Naive B cell (primary cell): Measurements from ENCODE around the gene DOCK4. TPM values are rescaled to one million over a fixed set of nuclear protein-coding genes. Genes with fewer than 3 reads are reported as not detected.
"Not testable (repeated sequence)": the region's sequence is repeated elsewhere in the genome, so short reads cannot be mapped to it uniquely, and the experiment has no call there.

Source experiments
- ATAC-seq, 2 donors: fragments of 150-1000 bp; cut with Tn5 transposase; 2 replicates each; pipeline ENCODE4 v1.10.0; 2021; ENCODE audit warnings: low read depth in 2 of 2, mild to moderate bottlenecking in 2 of 2, moderate library complexity in 2 of 2
- DNase-seq: peaks from one replicate; pipeline ENCODE4 v3.0.0; 2022
- H3K27ac Mint-ChIP-seq, 6 donors: one replicate each; pipeline ENCODE4 v1.8.0; 2020 to 2022; ENCODE audit warnings: mild to moderate bottlenecking in 6 of 6, mixed read lengths in 6 of 6, moderate library complexity in 5 of 6, inconsistent platforms in 2 of 6
- H3K27me3 Mint-ChIP-seq, 3 donors: one replicate each; pipeline ENCODE4 v1.8.0; 2021 to 2022; ENCODE audit warnings: mixed read lengths in 3 of 3, mild to moderate bottlenecking in 1 of 3
- H3K36me3 Mint-ChIP-seq, 2 donors: one replicate each; pipeline ENCODE4 v1.8.0; 2020 to 2022; ENCODE audit warnings: mixed read lengths in 2 of 2, inconsistent platforms in 1 of 2, mild to moderate bottlenecking in 1 of 2
- H3K4me1 Mint-ChIP-seq, 3 donors: one replicate each; pipeline ENCODE4 v1.8.0; 2020 to 2022; ENCODE audit warnings: mixed read lengths in 3 of 3, inconsistent platforms in 1 of 3, mild to moderate bottlenecking in 1 of 3, moderate library complexity in 1 of 3
- H3K4me3 Mint-ChIP-seq, 8 donors: one replicate each; pipeline ENCODE4 v1.8.0; 2020 to 2022; ENCODE audit warnings: mild to moderate bottlenecking in 8 of 8, mixed read lengths in 8 of 8, moderate library complexity in 8 of 8, inconsistent platforms in 2 of 8
- H3K9me3 Mint-ChIP-seq, 7 donors: one replicate each; pipeline ENCODE4 v1.8.0; 2020 to 2022; ENCODE audit warnings: mixed read lengths in 7 of 7, mild to moderate bottlenecking in 5 of 7, inconsistent platforms in 2 of 7, moderate library complexity in 1 of 7
- polyA plus RNA-seq, 6 donors: library from polyadenylated mRNA; unstranded; fragments of 300-500 nt; fragmentation: Illumina TruSeq; gene quantifications; one replicate each; pipeline ENCODE4 v1.2.3, GENCODE V29; 2021; ENCODE audit warnings: low read depth in 6 of 6

DOCK4 gene
- polyA plus RNA-seq, 6 donors from 2014 or later = 0.16 to 0.55 (median 0.28) TPM; not detected in 3

GRCh38 chr7:112138325-112138852 lies 67.8 kb downstream of the DOCK4 start:
- H3K4me3 Mint-ChIP-seq = no peak overlapping the region
- H3K9me3 Mint-ChIP-seq = no peaks in the 10 kb centered on the region
- H3K27me3 Mint-ChIP-seq = peaks cover 0 to 4% (median 0%) of the 10 kb centered on the region in 3 donors
- no peaks in the 10 kb centered on the region for H3K36me3 Mint-ChIP-seq
- ATAC-seq = no peak
- H3K27ac Mint-ChIP-seq = no peak overlapping the region
- no peaks in the 10 kb centered on the region for H3K4me1 Mint-ChIP-seq
- no peak for DNase-seq

DNA sequence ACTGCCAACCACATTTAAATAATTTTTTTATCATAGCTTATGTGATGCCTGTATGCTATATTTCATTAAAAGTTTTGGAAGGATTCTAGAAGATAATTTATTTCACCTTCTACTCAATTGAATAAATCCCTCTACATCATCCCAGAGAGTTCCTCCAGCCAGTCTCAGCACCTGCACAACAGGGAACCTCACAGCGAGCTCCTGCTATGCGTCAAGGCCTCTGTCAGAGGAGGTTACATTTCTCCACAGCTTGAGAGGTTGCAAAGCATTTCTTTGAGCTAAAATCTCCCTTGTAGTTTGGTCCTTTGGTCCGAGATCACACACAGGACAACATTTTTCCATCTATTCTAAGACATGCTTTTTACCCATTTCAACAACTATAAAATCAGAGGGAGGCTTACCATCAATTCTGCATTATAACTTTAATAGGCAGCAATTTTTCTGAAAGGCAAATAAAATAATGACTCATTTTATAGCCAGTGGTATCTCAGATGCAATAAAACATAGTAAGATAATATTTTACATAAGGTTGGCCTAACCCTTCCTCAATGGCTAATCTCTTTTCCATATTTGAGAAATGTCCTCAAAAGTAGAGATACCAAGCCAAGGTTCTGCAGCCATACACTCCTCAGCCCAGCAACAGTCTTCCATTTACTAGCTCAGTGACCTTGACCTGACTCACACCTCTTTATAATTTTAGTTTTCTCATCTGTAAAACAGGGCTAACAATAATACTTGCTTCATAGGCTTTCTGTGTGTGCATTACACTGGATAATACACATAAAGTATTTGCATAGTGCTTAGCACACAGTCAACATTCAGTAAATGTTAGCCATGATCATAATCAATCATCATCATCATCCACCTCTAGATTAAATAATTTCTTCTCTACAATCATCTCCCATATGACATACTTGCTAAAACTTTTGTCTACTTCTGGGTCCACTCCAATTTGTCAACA lies 68.8 kb downstream of the DOCK4 start:
- ATAC-seq = no peak
- peaks cover 0 to 4% (median 0%) of the 10 kb centered on the region in 3 donors for H3K27me3 Mint-ChIP-seq
- H3K36me3 Mint-ChIP-seq = no peaks in the 10 kb centered on the region

GRCh38 chr7:112136271-112137008 lies 69.8 kb downstream of the DOCK4 start:
- H3K4me3 Mint-ChIP-seq = no peak overlapping the region
- peaks cover 0 to 4% (median 0%) of the 10 kb centered on the region in 3 donors for H3K27me3 Mint-ChIP-seq
- DNase-seq (no peak), ATAC-seq (no peak)
- H3K36me3 Mint-ChIP-seq = no peaks in the 10 kb centered on the region
- H3K4me1 Mint-ChIP-seq = no peaks in the 10 kb centered on the region
- no peak overlapping the region for H3K27ac Mint-ChIP-seq
- H3K9me3 Mint-ChIP-seq = no peaks in the 10 kb centered on the region

More for the DNA sequence above, 68.8 kb downstream of the DOCK4 start:
- H3K27ac Mint-ChIP-seq = no peak overlapping the region
- no peak overlapping the region for H3K4me3 Mint-ChIP-seq
- no peaks in the 10 kb centered on the region for H3K4me1 Mint-ChIP-seq
- H3K9me3 Mint-ChIP-seq = no peaks in the 10 kb centered on the region
- no peak for DNase-seq

DNA sequence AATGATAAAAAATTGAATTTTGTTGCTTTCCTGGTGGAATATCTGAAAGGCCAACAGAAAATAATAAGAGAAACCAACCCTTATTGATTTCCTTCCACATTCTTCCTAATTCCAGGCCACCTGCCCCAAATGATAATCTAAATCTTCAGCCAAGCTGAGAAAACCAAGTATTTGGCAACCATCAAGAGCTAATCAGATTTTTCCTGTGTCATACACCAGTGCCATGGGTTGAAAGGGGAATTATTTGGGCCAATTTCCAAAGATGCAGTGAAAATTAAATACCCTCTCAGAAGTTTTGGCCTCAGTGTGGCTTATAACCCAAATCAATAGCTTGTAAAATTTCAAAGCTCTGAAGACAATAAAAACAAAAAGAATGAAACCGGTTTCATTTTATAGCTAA lies 70.4 kb downstream of the DOCK4 start:
- Mint-ChIP-seq H3K4me3 (no peak overlapping the region), H3K9me3 (no peaks in the 10 kb centered on the region), H3K36me3 (no peaks in the 10 kb centered on the region), H3K27me3 (peaks cover 0 to under 1% (median 0%) of the 10 kb centered on the region in 3 donors), H3K27ac (no peak overlapping the region), H3K4me1 (no peaks in the 10 kb centered on the region)
- no peak for ATAC-seq
- no peak for DNase-seq

DNA sequence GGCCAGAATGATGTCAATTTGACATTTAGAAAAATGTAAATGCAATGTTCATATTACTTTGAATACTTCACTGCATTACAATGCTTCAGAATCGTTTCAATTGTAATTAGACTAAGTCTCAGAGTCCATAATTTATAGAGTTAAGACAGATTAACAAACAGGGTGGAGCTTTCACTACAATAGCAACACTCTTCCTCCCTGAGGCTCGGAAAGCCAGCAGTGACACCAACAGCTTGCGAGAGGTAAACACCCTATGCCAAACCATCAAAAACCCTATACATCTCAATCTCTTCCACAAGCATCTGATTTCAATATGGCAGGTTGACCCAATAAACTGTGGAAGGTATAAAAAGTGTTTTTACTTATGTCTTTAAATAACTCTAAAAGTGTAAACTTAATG lies 72.2 kb downstream of the DOCK4 start:
- Mint-ChIP-seq H3K27me3 (peaks cover 0 to 3% (median 0%) of the 10 kb centered on the region in 3 donors), H3K4me3 (no peak overlapping the region), H3K36me3 (no peaks in the 10 kb centered on the region), H3K9me3 (no peaks in the 10 kb centered on the region), H3K4me1 (no peaks in the 10 kb centered on the region), H3K27ac (no peak overlapping the region)
- no peak for ATAC-seq
- no peak for DNase-seq

DNA sequence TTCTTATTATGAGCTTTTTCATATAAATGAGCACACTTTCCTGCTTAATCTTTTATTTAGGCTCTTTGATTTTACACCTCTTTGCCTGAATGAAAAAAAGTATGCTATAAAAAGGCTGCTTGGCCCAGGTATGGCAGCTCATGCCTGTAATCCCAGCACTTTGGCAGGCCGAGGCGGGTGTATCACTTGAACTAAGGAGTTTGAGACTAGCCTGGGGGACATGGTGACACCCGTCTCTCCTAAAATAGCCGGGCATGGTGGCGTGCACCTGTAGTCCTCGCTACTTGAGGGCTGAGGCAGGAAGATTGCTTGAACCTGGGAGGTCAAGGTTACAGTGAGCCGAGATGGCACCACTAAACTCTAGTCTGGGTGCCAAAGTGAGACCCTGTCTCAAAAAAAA lies 72.9 kb downstream of the DOCK4 start:
- Mint-ChIP-seq H3K27ac (no peak overlapping the region), H3K27me3 (peaks cover 0 to 6% (median 0%) of the 10 kb centered on the region in 3 donors), H3K9me3 (no peaks in the 10 kb centered on the region), H3K4me1 (no peaks in the 10 kb centered on the region), H3K4me3 (no peak overlapping the region), H3K36me3 (no peaks in the 10 kb centered on the region)
- DNase-seq (no peak), ATAC-seq (no peak)

DNA sequence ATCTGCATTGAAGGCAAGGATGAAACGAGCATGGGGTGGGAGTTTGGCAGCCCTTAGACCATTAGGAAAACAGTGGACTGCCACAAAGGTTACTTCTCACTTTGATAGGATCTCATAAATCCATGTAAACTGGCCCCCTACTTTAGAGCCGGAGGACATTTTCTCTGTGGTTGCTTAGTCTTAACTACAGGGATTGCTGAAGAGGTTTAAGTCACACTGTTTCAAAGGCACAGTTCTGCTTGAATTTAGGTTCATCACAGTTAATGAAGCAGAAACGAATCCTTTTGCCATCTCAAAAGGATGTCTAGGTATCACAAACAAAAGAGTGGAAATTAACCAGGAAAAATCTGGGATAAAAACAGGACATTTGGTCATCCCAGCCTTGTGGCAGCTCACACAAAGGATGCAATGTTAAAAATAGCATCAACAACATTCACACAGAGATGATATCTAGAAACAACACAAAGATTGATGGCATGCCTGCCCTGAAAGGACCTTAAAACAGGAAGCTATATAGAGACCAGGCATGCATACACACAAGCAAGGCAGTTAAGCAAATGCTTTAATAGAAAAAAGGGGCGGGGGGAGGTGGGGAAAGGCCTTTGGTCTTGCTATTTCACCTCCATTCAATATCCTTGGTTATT lies 74.0 kb downstream of the DOCK4 start:
- H3K27ac Mint-ChIP-seq = no peak overlapping the region
- no peaks in the 10 kb centered on the region for H3K4me1 Mint-ChIP-seq
- H3K27me3 Mint-ChIP-seq = peaks cover 0 to 6% (median 0%) of the 10 kb centered on the region in 3 donors
- no peak overlapping the region for H3K4me3 Mint-ChIP-seq
- DNase-seq (no peak), ATAC-seq (no peak)
- peaks cover 0 to 2% (median 0%) of the 10 kb centered on the region in 7 donors for H3K9me3 Mint-ChIP-seq
- no peaks in the 10 kb centered on the region for H3K36me3 Mint-ChIP-seq

DNA sequence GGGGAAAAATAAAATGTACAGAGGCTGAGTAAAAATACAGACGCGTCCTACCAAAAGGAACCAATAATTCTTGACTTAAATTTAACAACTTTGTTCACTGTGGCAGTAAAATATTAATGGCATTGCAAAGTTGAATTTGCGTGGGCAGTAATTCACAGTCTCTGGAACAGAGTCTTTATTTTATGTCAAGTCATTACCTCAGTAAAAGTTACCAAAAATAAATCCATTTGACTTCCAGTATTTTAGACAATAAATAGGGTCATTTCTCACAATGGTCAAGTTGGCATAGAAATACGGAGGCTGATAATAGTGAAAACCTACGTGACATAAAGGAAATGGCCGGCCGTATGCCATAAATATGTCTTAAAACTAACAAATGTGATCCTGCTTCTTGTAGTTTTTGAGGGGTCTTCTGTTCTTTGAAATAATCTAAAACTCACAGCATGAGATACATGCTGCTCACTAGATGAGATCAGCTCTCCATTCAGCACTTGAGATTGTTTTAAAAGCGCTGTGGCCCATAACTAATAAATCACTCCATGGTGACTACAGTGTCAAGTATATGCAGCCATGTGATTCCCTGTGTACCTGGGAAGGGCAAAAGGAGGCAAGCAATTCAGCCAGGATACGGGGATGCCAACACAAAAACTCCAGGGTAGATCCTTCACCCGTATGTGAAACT lies 75.3 kb downstream of the DOCK4 start:
- peaks cover 0 to 6% (median 0%) of the 10 kb centered on the region in 3 donors for H3K27me3 Mint-ChIP-seq
- H3K36me3 Mint-ChIP-seq = no peaks in the 10 kb centered on the region
- DNase-seq = no peak
- H3K27ac Mint-ChIP-seq = no peak overlapping the region
- H3K4me3 Mint-ChIP-seq = no peak overlapping the region
- no peaks in the 10 kb centered on the region for H3K4me1 Mint-ChIP-seq
- no peak for ATAC-seq
- peaks cover 0 to 4% (median 0%) of the 10 kb centered on the region in 7 donors for H3K9me3 Mint-ChIP-seq

- DNase-seq (no peak), ATAC-seq (no peak)
- Mint-ChIP-seq H3K27ac (no peak overlapping the region), H3K4me3 (no peak overlapping the region), H3K9me3 (peaks cover 0 to 4% (median 0%) of the 10 kb centered on the region in 7 donors), H3K27me3 (peaks cover 0 to 6% (median 0%) of the 10 kb centered on the region in 3 donors), H3K36me3 (no peaks in the 10 kb centered on the region), H3K4me1 (no peaks in the 10 kb centered on the region)
Measured at GRCh38 chr7:112129655-112130323, 76.4 kb downstream of the DOCK4 start.

DNA sequence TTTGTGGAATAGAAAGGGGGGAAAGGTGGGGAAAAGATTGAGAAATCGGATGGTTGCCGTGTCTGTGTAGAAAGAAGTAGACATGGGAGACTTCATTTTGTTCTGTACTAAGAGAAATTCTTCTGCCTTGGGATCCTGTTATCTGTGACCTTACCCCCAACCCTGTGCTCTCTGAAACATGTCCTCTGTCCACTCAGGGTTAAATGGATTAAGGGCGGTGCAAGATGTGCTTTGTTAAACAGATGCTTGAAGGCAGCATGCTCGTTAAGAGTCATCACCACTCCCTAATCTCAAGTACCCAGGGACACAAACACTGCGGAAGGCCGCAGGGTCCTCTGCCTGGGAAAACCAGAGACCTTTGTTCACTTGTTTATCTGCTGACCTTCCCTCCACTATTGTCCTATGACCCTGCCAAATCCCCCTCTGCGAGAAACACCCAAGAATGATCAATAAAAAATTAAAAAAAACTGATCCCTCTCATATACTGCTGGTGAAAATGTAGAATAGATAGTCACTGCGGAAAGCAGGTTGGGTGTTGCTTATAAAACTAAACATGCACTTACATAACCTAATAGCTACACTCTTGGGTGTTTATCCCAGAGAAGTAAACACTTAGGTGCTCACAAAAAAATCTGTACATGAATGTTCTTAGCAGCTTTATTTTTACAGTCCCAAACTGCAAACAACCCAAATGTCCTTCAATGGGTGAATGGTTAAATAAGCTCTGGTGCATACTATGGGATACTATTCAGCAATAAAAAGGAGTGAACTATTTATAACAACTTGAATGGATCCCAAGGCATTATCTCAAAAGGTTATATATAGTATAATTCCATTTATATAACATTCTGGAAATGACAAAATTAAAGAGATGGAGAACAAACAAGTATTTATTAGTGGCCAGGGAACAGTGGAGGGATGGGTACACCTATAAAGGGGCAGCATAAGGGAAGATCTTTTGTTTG lies 77.5 kb downstream of the DOCK4 start:
- DNase-seq, H3K4me1 Mint-ChIP-seq, H3K27ac Mint-ChIP-seq, H3K9me3 Mint-ChIP-seq, H3K36me3 Mint-ChIP-seq, ATAC-seq, H3K27me3 Mint-ChIP-seq, H3K4me3 Mint-ChIP-seq: not testable (repeated sequence)

DNA sequence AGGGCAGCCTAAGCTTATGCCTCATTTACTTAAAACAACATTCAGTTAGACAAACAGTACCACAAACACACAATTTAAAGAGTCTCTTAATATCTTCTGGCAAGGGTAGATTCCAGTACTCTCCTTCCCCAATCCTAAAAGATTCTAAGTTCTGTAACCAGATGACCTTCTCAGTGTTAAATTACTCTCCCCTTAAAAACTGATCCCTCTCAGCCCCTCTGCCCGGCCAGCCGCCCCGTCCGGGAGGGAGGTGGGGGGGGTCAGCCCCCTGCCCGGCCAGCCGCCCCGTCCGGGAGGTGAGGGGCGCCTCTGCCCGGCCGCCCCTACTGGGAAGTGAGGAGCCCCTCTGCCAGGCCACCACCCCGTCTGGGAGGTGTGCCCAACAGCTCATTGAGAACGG lies 78.2 kb downstream of the DOCK4 start:
- H3K27ac Mint-ChIP-seq, H3K9me3 Mint-ChIP-seq, H3K27me3 Mint-ChIP-seq, H3K4me3 Mint-ChIP-seq, H3K36me3 Mint-ChIP-seq, DNase-seq, H3K4me1 Mint-ChIP-seq, ATAC-seq: not testable (repeated sequence)
